Fibroblast of the aortic adventitia (primary cell): ENCODE measurements around the gene KBTBD4. TPM values are rescaled to one million over a fixed set of nuclear protein-coding genes. Genes with fewer than 3 reads are reported as not detected.

Experiments used
- DNase-seq: peaks from one replicate; pipeline ENCODE4 v3.0.0-alpha.2; 2010; ENCODE audit warnings: low read depth
- H3K4me3 ChIP-seq: 2 replicates; pipeline ENCODE4 v1.5.1; 2011; ENCODE audit warnings: low read depth, mild to moderate bottlenecking, control low read depth, low read length, moderate library complexity
- CTCF ChIP-seq: IDR thresholded peaks from 2 replicates; pipeline ENCODE4 v1.5.1; 2011; ENCODE audit warnings: mild to moderate bottlenecking, low read length, control low read depth, inconsistent platforms; ENCODE audit not compliant: insufficient read depth
- total RNA-seq: library from RNA; depleted of rRNA; stranded (reverse); fragments of >200 nt; gene quantifications from 2 replicates; pipeline ENCODE4 v1.2.3, GENCODE V29; 2012; ENCODE audit warnings: low replicate concordance

Gene KBTBD4
- 28.4 and 29.9 TPM in 2 replicates for total RNA-seq

DNA sequence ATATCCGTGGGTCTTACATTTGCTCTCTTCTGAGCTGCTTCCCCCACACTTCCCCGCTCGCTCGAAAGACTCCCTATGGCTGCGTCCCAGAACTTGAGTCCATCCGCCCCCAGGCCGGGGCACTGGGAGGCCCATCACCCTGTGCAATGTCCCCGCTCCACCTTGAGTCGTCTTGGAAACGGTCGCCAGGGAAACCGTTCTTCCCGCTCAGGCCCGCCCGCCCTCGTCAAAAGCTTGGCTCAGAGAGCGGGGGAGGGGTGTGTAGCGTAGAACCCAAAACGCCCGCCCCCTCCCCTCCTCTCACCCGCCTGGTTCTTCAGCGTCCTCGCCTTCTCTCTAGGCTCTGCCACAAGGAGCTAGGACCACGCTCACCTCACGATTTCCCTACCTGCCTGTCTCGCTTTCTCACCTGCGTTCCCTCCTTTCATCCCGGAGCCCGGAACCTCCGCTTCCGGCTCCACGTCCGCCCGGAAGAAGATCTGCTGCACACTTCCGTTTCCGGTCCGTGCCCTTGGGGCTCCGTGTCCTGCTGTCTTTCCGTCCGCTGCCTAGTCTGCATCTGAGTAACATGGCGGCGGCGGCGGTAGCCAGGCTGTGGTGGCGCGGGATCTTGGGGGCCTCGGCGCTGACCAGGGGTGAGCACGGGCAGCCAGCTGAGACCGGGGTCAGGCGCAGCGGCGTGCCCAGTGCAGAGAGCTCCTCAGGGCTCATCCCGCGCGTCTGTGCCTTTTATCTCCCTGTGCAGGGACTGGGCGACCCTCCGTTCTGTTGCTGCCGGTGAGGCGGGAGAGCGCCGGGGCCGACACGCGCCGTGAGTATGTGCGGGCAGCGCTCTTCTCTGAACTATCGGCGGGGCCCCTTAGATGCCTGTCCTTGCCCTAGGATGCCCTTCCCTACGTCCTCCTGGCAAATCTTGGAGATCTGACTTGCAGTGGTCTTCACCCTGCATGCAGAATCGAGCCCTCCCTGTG lies at the start of gene KBTBD4, which contains the start of gene NDUFS3:
TSS of gene KBTBD4 (minus strand) at position 447 of the 971 bp plus-strand sequence. CDS start at position 428, 19 bp downstream.
TSS of gene NDUFS3 (plus strand) at position 551 of the 971 bp plus-strand sequence. CDS start at position 569, 18 bp downstream.
- peak; percentile 88 for DNase-seq
- no peak for TF ChIP-seq CTCF
- H3K4me3 ChIP-seq = peak within 1 kb of the TSS; percentile 96

- no peak overlapping the region for H3K4me3 ChIP-seq
- no peak for DNase-seq
- TF ChIP-seq CTCF = no peak
Measured at GRCh38 chr11:47628026-47628425, 49.3 kb upstream of the KBTBD4 start.

DNA sequence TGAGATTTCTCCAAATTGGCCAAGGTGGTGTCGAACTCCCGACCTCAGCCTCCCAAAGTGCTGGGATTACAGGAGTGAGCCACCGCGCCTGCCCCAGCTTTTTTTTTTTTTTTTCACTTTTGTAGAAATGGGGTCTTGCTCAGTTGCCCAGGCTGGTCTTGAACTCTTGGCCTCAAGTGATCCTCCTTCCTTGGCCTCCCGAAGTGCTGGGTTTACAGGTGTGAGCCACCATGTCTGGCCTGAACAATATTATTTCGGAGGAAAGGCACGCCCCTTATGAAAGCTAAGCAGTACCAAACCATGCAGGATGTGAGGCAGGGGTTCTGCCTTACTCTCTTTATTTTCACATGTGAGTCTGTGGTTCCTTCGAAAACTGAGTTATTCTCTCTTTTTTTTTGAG lies 47.5 kb upstream of the KBTBD4 start:
- no peak for DNase-seq
- no peak overlapping the region for H3K4me3 ChIP-seq
- no peak for TF ChIP-seq CTCF

GRCh38 chr11:47620836-47621378 lies 42.1 kb upstream of the KBTBD4 start:
- TF ChIP-seq CTCF = no peak
- H3K4me3 ChIP-seq = no peak overlapping the region
- no peak for DNase-seq

DNA sequence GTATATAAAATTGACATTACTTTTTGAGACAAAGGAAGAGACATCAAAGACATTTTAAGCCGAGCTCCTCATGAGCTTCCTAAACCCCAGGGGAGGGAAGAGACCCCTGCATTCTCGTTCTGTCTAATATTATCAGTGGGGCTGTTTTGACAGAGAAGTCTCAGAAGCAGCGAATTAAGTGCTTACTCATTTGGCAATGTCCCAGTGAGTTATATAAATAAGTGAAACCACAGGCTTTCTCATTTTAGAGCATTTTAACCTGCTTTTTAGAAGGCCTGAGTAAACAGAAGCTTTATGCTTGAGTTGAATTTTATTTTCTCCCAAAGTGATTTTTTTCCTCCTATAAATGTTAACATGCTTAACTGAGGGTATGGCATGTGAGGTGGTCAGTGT lies 38.6 kb upstream of the KBTBD4 start:
- peak; percentile 68 for DNase-seq
- TF ChIP-seq CTCF = no peak
- no peak overlapping the region for H3K4me3 ChIP-seq

DNA sequence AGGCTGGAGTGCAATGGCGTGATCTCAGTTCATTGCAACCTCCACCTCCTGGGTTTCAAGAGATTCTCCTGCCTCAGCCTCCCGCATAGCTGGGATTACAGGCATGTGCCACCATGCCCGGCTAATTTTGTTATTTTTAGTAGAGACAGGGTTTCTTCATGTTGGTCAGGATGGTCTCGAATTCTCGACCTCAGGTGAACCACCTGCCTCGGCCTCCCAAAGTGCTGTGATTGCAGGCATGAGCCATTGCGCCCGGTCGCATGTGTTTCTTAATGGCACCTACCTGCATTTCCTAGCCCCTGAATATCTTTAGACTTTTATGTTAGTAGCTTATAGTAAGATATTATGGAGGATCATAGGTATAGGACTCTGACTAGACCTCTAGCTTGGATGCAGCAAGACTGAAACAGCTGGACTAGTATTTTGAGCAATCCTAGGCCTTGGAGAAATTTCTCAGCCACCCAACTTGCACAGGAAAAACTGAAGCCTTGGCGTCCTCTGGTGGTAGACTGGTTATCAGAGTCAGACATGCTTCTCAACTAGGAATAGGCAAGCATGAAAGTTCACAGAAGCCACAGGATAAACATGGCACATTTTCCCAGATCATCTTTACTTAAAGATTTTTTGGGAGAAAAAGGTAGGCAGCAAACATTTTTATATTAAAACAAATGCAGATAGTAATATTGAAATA lies 38.1 kb upstream of the KBTBD4 start:
- peak; percentile 90 for DNase-seq
- H3K4me3 ChIP-seq = no peak overlapping the region
- TF ChIP-seq CTCF = peak; percentile 99
